Gastrocnemius medialis (tissue), 4 donors: ENCODE results near the gene GH1. TPM values are rescaled to one million over a fixed set of nuclear protein-coding genes. Genes with fewer than 3 reads are reported as not detected.

ENCODE experiments used
- ATAC-seq, 2 donors: fragments of 150-250 bp; one replicate each; pipeline ENCODE4 v1.9.1; 2016
- DNase-seq, 2 donors: peaks; one replicate each; pipeline ENCODE4 v3.0.0-alpha.2; 2019
- H3K27ac ChIP-seq, 4 donors: fragments of 200-600 bp; sonication (generic); 1 replicate in 1 of 4; 2 replicates in 3 of 4; pipeline ENCODE4 v1.5.1; 2016 to 2018; ENCODE audit warnings: mild to moderate bottlenecking in 2 of 4, moderate library complexity in 1 of 4
- H3K27me3 ChIP-seq, 3 donors: fragments of 200-600 bp; sonication (generic) in 2 of 3; 1 replicate in 1 of 3; 2 replicates in 2 of 3; pipeline versions ENCODE4 v1.5.1 to v1.6.0; 2016 to 2019; ENCODE audit warnings: mild to moderate bottlenecking in 1 of 3, moderate library complexity in 1 of 3
- H3K36me3 ChIP-seq, 2 donors: fragments of 200-600 bp; sonication (generic) in 1 of 2; one replicate each; pipeline ENCODE4 v1.5.1; 2017 to 2018
- H3K4me1 ChIP-seq, 2 donors: fragments of 200-600 bp; sonication (generic) in 1 of 2; one replicate each; pipeline ENCODE4 v1.5.1; 2016 to 2017; ENCODE audit warnings: mild to moderate bottlenecking in 2 of 2
- H3K4me3 ChIP-seq, 4 donors: fragments of 200-600 bp; sonication (generic) in 3 of 4; 1 replicate in 1 of 4; 2 replicates in 3 of 4; pipeline ENCODE4 v1.5.1; 2016 to 2019; ENCODE audit warnings: mild to moderate bottlenecking in 2 of 4
- H3K9me3 ChIP-seq, 3 donors: fragments of 200-600 bp; sonication (generic) in 2 of 3; 1 replicate in 1 of 3; 2 replicates in 2 of 3; pipeline ENCODE4 v1.5.1; 2016 to 2019
- POLR2A ChIP-seq, 2 donors: fragments of 450-650 bp; IDR thresholded peaks; one replicate each; pipeline ENCODE4 v1.6.1; 2017; ENCODE audit warnings: antibody characterized with exemption in 2 of 2, mild to moderate bottlenecking in 2 of 2, moderate library complexity in 2 of 2
- in situ Hi-C, 4 donors: fragments of 200-750 bp; cut with MboI; loops; one replicate each; pipeline versions ENCODE4 v1.15.0 to v1.8.0; 2017; ENCODE audit warnings: low sequenced_read_pairs in 4 of 4
- intact Hi-C: fragments of 100-400 bp; cut with DNase I; formaldehyde crosslinking; loops from one replicate; pipeline ENCODE4 v1.15.1; 2023; ENCODE audit warnings: low total_unique reads
- total RNA-seq, 4 donors: library from RNA; depleted of rRNA; stranded (reverse); fragments of >200 nt; gene quantifications; one replicate each; pipeline versions ENCODE4 v1.1.0 to v1.2.3, GENCODE V29; 2016
- TF ChIP-seq, protein P1 (sequence below), 5 experiments: fragments of 450-650 bp in 3 of 5; fragments of 200-600 bp in 2 of 5; sonication (generic) in 2 of 5; IDR thresholded peaks in 4 of 5; conservative IDR thresholded peaks in 1 of 5; 1 replicate in 4 of 5; 2 replicates in 1 of 5; pipeline ENCODE4 v1.5.1; 2016 to 2019; ENCODE audit warnings: antibody characterized with exemption in 5 of 5, mild to moderate bottlenecking in 3 of 5, moderate library complexity in 3 of 5

The GH1 gene
- total RNA-seq, 4 donors from 2014 or later: not detected

- intact Hi-C loops (no loop called here), in situ Hi-C loops (no loop called here)
- no peak overlapping the region for H3K4me3 ChIP-seq
- DNase-seq (no peak), ATAC-seq (no peak)
- H3K27me3 ChIP-seq: no peaks in the 10 kb centered on the region
- no peaks in the 10 kb centered on the region for H3K36me3 ChIP-seq
- TF ChIP-seq, protein P1, sequence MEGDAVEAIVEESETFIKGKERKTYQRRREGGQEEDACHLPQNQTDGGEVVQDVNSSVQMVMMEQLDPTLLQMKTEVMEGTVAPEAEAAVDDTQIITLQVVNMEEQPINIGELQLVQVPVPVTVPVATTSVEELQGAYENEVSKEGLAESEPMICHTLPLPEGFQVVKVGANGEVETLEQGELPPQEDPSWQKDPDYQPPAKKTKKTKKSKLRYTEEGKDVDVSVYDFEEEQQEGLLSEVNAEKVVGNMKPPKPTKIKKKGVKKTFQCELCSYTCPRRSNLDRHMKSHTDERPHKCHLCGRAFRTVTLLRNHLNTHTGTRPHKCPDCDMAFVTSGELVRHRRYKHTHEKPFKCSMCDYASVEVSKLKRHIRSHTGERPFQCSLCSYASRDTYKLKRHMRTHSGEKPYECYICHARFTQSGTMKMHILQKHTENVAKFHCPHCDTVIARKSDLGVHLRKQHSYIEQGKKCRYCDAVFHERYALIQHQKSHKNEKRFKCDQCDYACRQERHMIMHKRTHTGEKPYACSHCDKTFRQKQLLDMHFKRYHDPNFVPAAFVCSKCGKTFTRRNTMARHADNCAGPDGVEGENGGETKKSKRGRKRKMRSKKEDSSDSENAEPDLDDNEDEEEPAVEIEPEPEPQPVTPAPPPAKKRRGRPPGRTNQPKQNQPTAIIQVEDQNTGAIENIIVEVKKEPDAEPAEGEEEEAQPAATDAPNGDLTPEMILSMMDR (IDR thresholded peaks at IDR 0.05 in 4 of 5, conservative IDR thresholded peaks at IDR 0.05 in 1 of 5): no peak
- TF ChIP-seq POLR2A (IDR thresholded peaks at IDR 0.05): no peak
- peaks cover 13 to 21% of the 10 kb centered on the region in 2 donors for H3K4me1 ChIP-seq
- no peaks in the 10 kb centered on the region for H3K9me3 ChIP-seq
- H3K27ac ChIP-seq: no peak overlapping the region
These were observed 15.0 kb upstream of the GH1 start for GRCh38 chr17:63933598-63933997.

DNA sequence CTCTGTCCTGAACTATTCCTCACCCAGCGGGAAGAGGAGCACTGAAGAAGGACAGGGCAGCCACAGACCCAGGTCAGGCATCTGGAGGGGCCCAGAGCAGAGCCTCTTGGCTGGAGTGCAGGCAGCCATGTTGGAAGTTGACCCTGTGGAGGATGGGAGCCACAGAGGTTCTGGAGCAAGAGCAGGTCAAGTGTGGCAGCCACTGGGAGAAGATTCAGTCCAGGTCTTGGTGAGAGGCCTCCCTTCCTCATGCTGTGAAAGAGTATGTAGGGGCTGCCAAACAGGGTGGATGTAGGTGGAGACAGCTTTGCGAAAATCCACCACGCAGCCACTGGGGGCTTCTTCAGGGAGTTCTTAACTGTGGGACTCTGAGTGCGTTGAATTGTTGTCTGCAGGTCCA is 14.1 kb upstream of the GH1 start:
- in situ Hi-C loops: no loop called here
- peaks cover 13 to 21% of the 10 kb centered on the region in 2 donors for H3K4me1 ChIP-seq
- no peak for TF ChIP-seq POLR2A (IDR thresholded peaks at IDR 0.05)
- TF ChIP-seq, protein P1 (IDR thresholded peaks at IDR 0.05 in 4 of 5, conservative IDR thresholded peaks at IDR 0.05 in 1 of 5): no peak
- H3K9me3 ChIP-seq: no peaks in the 10 kb centered on the region
- intact Hi-C loops: no loop called here
- DNase-seq (no peak), ATAC-seq (no peak)
- no peaks in the 10 kb centered on the region for H3K36me3 ChIP-seq
- H3K4me3 ChIP-seq: no peak overlapping the region
- H3K27me3 ChIP-seq: no peaks in the 10 kb centered on the region
- H3K27ac ChIP-seq: peak overlapping the region in 2 of 4 donors; percentile 26 to 65

DNA sequence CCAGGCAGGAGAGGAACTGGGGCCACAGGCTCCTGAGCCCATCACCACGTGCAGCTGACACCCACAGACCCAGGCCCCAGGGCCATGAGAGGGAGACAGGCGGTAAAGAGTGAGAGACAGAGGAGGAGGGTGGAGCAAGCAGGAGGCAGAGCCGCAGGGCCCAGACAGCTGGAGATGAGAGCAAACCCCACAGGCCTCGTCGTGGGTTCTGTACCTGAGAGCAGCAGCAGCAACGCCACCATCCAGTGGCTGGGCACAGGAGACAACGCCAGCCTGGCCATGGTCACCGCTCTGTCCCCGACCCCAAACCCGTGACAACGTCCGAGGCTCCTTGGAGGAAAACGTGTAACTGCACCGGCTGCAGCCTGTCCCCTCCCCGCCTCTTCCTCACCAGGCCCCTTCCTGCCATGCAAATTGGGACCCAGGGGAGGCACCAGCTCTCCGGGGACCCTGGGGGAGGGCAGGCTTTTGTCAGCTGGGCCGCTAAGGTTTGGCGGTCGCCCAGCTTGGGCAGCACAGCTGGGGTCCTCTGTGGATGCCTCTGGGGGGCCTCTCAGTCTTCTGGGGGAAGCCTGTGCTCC is 13.4 kb upstream of the GH1 start, which contains the start of gene CD79B:
CD79B (minus strand) TSS at position 351 of the 581 bp plus-strand sequence; CDS start at position 281, 70 bp downstream.
- peak within 1 kb of the TSS in 3 of 4 donors; percentile 17 to 38 (median 27) for H3K4me3 ChIP-seq
- H3K4me1 ChIP-seq: peaks cover 13 to 21% of the 10 kb centered on the region in 2 donors
- TF ChIP-seq, protein P1 (IDR thresholded peaks at IDR 0.05 in 4 of 5, conservative IDR thresholded peaks at IDR 0.05 in 1 of 5): no peak
- TF ChIP-seq POLR2A (IDR thresholded peaks at IDR 0.05): no peak
- H3K9me3 ChIP-seq: no peaks in the 10 kb centered on the region
- ATAC-seq (no peak), DNase-seq (no peak)
- in situ Hi-C loops (no loop called here), intact Hi-C loops (no loop called here)
- H3K27me3 ChIP-seq: no peaks in the 10 kb centered on the region
- H3K27ac ChIP-seq: peak within 1 kb of the TSS; percentile 59 to 72 (median 66)
- no peaks in the 10 kb centered on the region for H3K36me3 ChIP-seq

DNA sequence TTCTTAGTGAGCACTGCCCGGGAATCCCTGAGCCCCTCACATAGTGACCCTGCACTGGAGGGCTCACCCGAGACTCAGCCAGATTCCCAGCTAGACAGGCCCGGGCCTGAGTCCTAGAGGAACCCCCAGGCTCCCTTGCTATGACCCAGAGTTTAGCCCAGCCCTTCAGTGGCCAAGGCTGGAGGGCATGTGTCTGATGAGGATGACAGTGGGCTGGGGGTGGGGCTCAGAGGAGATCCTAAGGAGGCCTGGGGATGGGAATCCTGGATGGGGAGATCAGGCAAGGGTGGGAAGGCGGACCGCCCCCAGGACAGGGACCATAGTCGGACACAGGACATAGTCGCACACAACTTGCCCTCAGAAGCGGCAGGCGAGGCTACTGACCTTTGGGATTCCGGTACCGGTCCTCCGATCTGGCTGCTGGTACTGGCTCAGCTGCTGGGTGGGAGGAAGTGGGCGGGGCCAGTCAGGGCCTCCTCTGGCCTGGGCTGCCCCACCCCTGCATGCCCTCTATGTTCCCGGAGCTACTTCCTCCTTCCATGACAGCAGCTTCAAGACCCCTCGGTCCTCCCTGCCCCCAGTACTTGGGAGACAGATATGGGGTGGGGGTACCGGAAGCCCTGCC is 12.4 kb upstream of the GH1 start:
- TF ChIP-seq, protein P1 (IDR thresholded peaks at IDR 0.05 in 4 of 5, conservative IDR thresholded peaks at IDR 0.05 in 1 of 5): no peak
- TF ChIP-seq POLR2A (IDR thresholded peaks at IDR 0.05): no peak
- Histone ChIP-seq H3K27ac (peak overlapping the region; percentile 59 to 72 (median 66)), H3K4me3 (peak overlapping the region in 2 of 4 donors; percentile 27 to 38), H3K27me3 (no peaks in the 10 kb centered on the region), H3K9me3 (no peaks in the 10 kb centered on the region), H3K36me3 (no peaks in the 10 kb centered on the region), H3K4me1 (peaks cover 13 to 21% of the 10 kb centered on the region in 2 donors)
- ATAC-seq (peak; percentile 10 to 21), DNase-seq (no peak)
- intact Hi-C loops: no loop called here
- in situ Hi-C loops: no loop called here
